HepG2 (cell line): ENCODE data around the gene OSBPL9.

Experiments used
- CHD2 ChIP-seq: IDR thresholded peaks from 2 replicates; pipeline ENCODE4 v1.6.1; 2011; ENCODE audit warnings: low read depth, low read length, improper control_type of control experiment
- EP300 ChIP-seq, 3 experiments: sonication (generic) in 1 of 3; formaldehyde crosslinking in 1 of 3; IDR thresholded peaks; 2 replicates each; pipeline versions ENCODE4 v1.5.1 to v1.6.1; 2011 to 2020; ENCODE audit warnings: low read depth in 2 of 3, low read length in 2 of 3, borderline replicate concordance in 1 of 3, improper control_type of control experiment in 1 of 3, mild to moderate bottlenecking in 1 of 3, missing genetic modification reagents in 1 of 3, moderate library complexity in 1 of 3
- HNRNPUL1 ChIP-seq: fragments of 200-400 bp; formaldehyde crosslinking; IDR thresholded peaks from 2 replicates; pipeline ENCODE4 v1.6.1; 2017; ENCODE audit warnings: low read depth, mild to moderate bottlenecking, low read length, moderate library complexity
- POLR2A ChIP-seq, 2 experiments: IDR thresholded peaks; 2 replicates each; pipeline ENCODE4 v1.6.1; 2011; ENCODE audit warnings: low read depth in 2 of 2, low read length in 2 of 2, mild to moderate bottlenecking in 1 of 2, moderate library complexity in 1 of 2; ENCODE audit not compliant: insufficient read depth in 1 of 2
- POLR2AphosphoS5 ChIP-seq: IDR thresholded peaks from 2 replicates; pipeline ENCODE4 v1.6.1; 2012; ENCODE audit warnings: low read depth, low read length
- SMC3 ChIP-seq: IDR thresholded peaks from 2 replicates; pipeline ENCODE4 v1.6.1; 2011; ENCODE audit warnings: low read length, improper control_type of control experiment
- SOX6 ChIP-seq, 2 experiments: fragments of 450-650 bp in 1 of 2; sonication (generic) in 1 of 2; formaldehyde crosslinking in 1 of 2; IDR thresholded peaks; 2 replicates each; pipeline versions ENCODE4 v1.4.0 to v1.6.1; 2017 to 2020; ENCODE audit warnings: antibody characterized with exemption in 1 of 2, mild to moderate bottlenecking in 1 of 2, missing genetic modification reagents in 1 of 2
- YEATS2 ChIP-seq: sonication (generic); formaldehyde crosslinking; IDR thresholded peaks from 2 replicates; pipeline ENCODE4 v1.4.0; 2020; ENCODE audit warnings: missing genetic modification reagents, borderline replicate concordance
- ZNF253 ChIP-seq: sonication (generic); formaldehyde crosslinking; IDR thresholded peaks from 2 replicates; pipeline ENCODE4 v1.8.0; 2022; ENCODE audit warnings: mild to moderate bottlenecking, missing genetic modification reagents, borderline replicate concordance
- ZNF34 ChIP-seq: sonication (generic); formaldehyde crosslinking; IDR thresholded peaks from 2 replicates; pipeline ENCODE4 v1.4.0; 2020; ENCODE audit warnings: mild to moderate bottlenecking, missing genetic modification reagents, borderline replicate concordance
- ZNF460 ChIP-seq: sonication (generic); formaldehyde crosslinking; IDR thresholded peaks from 2 replicates; pipeline ENCODE4 v1.5.1; 2020; ENCODE audit warnings: missing genetic modification reagents, mild to moderate bottlenecking, borderline replicate concordance
- TF ChIP-seq, protein P1 (sequence below): sonication (generic); formaldehyde crosslinking; IDR thresholded peaks from 2 replicates; pipeline ENCODE4 v1.9.0; 2022; ENCODE audit warnings: missing genetic modification reagents, mild to moderate bottlenecking, borderline replicate concordance
- TF ChIP-seq, protein P2 (sequence below): sonication (generic); formaldehyde crosslinking; IDR thresholded peaks from 2 replicates; pipeline ENCODE4 v1.4.0; 2020; ENCODE audit warnings: missing genetic modification reagents

DNA sequence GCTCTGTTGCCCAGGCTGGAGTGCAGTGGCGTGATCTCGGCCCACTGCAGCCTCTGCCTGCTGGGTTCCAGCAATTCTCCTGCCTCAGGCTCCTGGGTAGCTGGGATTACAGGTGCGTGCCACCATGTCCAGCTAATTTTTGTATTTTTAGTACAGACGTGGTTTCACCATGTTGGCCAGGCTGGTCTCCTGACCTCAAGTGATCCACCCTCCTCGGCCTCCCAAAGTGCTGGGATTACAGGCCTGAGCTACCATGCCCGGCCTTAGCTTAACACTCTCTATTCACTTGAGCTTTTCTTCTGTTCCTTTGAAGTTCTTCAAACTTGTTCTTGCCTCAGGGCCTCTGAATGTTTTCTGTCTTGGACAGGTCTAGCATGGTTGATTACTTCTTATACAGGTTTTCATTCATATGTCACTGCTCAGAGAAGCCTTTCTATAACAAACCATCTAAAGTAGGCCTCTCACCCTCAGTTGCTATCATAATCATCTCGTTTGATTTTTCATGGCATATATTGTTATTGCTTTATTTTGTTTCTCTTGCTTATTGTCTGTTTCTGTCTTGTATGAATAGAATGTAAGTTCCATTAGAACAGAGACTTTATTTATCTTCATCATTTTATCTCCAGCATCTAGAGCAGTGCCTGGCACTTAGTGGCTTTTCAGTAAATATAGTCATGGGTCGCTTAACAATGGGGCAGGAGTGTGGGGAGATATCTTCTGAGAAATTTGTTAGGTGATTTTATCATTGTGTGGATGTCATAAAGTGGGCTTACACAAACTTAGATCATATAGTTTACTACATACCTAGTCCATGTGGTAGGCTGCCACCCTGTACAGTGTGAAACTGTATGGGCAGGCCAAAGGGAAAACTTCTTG, 12.1 kb downstream of the OSBPL9 start:
- TF ChIP-seq SMC3 (no peak), POLR2A (IDR thresholded peaks at IDR 0.05; ENCODE audit: insufficient read depth in 1 of 2, low read depth in 2 of 2, low read length in 2 of 2) (no peak), CHD2 (no peak), SOX6 (IDR thresholded peaks at IDR 0.05) (no peak), SOX6 (CRISPR knock-in tag; IDR thresholded peaks at IDR 0.05) (no peak), EP300 (IDR thresholded peaks at IDR 0.05; ENCODE audit: low read depth in 2 of 2, low read length in 2 of 2) (no peak), EP300 (CRISPR knock-in tag; IDR thresholded peaks at IDR 0.05; ENCODE audit: borderline replicate concordance) (no peak), ZNF460 (CRISPR knock-in tag) (no peak), HNRNPUL1 (no peak), YEATS2 (CRISPR knock-in tag) (no peak), ZNF253 (CRISPR knock-in tag) (no peak), ZNF34 (no peak), POLR2AphosphoS5 (no peak)
- TF ChIP-seq, protein P1, sequence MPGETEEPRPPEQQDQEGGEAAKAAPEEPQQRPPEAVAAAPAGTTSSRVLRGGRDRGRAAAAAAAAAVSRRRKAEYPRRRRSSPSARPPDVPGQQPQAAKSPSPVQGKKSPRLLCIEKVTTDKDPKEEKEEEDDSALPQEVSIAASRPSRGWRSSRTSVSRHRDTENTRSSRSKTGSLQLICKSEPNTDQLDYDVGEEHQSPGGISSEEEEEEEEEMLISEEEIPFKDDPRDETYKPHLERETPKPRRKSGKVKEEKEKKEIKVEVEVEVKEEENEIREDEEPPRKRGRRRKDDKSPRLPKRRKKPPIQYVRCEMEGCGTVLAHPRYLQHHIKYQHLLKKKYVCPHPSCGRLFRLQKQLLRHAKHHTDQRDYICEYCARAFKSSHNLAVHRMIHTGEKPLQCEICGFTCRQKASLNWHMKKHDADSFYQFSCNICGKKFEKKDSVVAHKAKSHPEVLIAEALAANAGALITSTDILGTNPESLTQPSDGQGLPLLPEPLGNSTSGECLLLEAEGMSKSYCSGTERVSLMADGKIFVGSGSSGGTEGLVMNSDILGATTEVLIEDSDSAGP (CRISPR knock-in tag), result no peak
- TF ChIP-seq, protein P2, sequence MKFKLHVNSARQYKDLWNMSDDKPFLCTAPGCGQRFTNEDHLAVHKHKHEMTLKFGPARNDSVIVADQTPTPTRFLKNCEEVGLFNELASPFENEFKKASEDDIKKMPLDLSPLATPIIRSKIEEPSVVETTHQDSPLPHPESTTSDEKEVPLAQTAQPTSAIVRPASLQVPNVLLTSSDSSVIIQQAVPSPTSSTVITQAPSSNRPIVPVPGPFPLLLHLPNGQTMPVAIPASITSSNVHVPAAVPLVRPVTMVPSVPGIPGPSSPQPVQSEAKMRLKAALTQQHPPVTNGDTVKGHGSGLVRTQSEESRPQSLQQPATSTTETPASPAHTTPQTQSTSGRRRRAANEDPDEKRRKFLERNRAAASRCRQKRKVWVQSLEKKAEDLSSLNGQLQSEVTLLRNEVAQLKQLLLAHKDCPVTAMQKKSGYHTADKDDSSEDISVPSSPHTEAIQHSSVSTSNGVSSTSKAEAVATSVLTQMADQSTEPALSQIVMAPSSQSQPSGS (CRISPR knock-in tag), result no peak
